Fibroblast of lung (primary cell): Measurements from ENCODE around the gene SLC9A1.

ENCODE experiments used
- EZH2 ChIP-seq: IDR thresholded peaks from 2 replicates; pipeline ENCODE4 v1.5.1; 2012; ENCODE audit warnings: low read length, control low read depth, mild to moderate bottlenecking; ENCODE audit errors: missing control alignments
- TF ChIP-seq, protein P1 (sequence below), 2 donors: IDR thresholded peaks in 1 of 2; conservative IDR thresholded peaks in 1 of 2; 1 replicate in 1 of 2; 2 replicates in 1 of 2; pipeline ENCODE4 v1.5.1; 2011 to 2012; ENCODE audit warnings: low read length in 2 of 2, control low read depth in 1 of 2, inconsistent platforms in 1 of 2, low read depth in 1 of 2, mild to moderate bottlenecking in 1 of 2

DNA sequence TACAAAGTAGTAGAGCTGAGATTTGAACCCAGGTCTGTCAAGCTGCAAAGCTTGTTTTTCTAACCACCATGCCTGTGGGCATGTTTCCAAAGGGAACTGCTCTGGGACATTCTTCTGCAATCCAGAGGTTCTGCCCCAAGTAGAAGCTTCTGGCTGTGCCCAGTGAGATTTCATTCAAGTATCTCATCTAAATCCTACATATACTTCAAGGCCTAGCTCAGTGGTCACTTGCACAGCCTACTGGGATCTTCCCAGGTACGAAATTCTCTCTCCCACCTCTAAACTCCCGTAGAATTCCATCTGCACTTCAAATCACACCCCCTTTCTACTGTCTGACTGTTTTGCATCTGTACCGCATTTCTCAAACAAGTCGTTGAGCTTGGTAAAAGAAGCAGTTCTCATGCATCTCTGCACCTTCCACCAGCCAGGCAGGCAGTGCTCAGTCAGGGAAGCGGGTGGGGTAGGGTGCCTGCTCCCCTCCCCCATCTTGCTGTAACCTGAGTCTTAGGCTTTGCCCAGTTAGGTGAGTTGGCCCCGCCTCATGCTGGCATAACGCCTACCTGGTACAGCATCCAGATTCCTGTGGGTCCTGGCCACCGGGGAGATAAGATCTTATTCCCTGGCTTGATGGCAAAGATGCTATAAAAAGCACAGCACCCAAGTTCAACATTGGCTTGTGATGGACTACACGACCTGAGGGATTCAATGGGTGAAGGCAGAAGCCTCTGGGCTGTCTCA, 13.5 kb downstream of the SLC9A1 start:
- TF ChIP-seq, protein P1, sequence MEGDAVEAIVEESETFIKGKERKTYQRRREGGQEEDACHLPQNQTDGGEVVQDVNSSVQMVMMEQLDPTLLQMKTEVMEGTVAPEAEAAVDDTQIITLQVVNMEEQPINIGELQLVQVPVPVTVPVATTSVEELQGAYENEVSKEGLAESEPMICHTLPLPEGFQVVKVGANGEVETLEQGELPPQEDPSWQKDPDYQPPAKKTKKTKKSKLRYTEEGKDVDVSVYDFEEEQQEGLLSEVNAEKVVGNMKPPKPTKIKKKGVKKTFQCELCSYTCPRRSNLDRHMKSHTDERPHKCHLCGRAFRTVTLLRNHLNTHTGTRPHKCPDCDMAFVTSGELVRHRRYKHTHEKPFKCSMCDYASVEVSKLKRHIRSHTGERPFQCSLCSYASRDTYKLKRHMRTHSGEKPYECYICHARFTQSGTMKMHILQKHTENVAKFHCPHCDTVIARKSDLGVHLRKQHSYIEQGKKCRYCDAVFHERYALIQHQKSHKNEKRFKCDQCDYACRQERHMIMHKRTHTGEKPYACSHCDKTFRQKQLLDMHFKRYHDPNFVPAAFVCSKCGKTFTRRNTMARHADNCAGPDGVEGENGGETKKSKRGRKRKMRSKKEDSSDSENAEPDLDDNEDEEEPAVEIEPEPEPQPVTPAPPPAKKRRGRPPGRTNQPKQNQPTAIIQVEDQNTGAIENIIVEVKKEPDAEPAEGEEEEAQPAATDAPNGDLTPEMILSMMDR (conservative IDR thresholded peaks at IDR 0.05 in 1 of 2, IDR thresholded peaks at IDR 0.05 in 1 of 2; ENCODE audit: low read depth in 1 of 2, low read length in 2 of 2) = no peak
- TF ChIP-seq EZH2 = no peak
